HuH-7 (cell line): ENCODE results near the gene RBX1.
A peak's percentile ranks its signal among the peaks of the same experiment; 100 is the strongest.
"Not testable (repeated sequence)": the region's sequence is repeated elsewhere in the genome, so short reads cannot be mapped to it uniquely, and the experiment has no call there.

Experiments
- DNase-seq: peaks from one replicate; pipeline ENCODE4 v3.0.0; 2011; ENCODE audit warnings: low spot score

RBX1 gene

DNA sequence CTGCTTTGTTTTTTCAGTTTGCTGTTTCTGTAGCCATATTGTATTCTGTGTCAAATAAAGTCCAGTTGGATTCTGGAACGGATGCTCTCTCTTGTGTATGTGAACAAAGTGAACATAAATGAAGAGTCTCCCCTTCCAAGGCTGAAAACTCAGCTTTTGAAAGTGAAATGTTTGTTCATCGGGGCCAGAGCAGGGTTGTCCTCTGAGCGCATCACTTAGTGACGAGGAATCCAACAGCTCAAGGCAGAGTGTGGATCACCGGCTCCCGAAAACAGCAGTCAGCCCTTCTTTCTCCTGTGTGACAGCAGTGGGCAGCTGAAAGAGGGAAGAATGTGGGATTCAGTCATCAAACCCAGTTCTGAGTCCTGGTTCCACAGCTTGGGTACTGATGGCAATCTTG, 21.4 kb downstream of the RBX1 start:
- no peak for DNase-seq

GRCh38 chr22:40973144-40973543, 22.0 kb downstream of the RBX1 start:
- no peak for DNase-seq

- DNase-seq = no peak
Observed at GRCh38 chr22:40975366-40975765, 24.2 kb downstream of the RBX1 start.

DNA sequence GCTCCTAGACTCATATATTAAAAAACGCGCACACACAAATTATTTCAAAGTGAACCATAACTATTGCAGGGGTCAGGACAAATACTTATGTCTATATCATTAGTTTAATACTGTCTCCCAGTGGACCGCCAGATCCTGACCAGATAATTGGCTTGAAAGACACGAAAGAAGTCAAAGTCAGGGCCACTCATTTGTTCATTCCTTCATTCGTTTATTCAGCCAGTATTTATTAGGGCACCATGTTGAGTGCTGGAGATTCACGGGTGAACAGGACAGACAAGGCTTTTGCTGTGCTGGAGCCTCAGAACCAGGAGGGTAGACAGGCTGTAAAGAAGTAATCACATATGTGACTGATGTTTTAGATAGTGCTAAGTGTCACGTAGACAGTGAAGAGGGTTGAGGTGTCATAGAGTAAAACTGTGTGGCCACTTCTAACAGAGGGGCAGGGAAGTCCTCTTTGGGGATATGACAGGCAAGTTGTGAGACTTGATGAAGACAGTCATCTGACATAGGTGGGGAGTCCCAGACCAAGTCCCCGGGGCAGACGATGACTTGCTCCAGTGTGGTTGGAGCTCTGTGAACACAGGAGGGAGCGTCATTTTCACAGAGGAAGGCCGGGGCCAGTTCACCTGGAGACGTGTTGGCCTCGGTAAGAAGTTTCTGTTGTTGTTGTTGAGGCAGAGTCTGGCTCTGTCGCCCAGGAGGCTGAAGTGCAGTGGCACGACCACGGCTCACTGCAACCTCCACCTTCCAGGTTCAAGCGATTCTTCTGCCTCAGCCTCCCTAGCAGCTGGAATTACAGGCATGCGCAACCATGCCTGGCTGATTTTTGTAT, 25.9 kb downstream of the RBX1 start:
- no peak for DNase-seq

- DNase-seq = no peak
Observed at GRCh38 chr22:40979198-40979597, 28.0 kb downstream of the RBX1 start.

DNA sequence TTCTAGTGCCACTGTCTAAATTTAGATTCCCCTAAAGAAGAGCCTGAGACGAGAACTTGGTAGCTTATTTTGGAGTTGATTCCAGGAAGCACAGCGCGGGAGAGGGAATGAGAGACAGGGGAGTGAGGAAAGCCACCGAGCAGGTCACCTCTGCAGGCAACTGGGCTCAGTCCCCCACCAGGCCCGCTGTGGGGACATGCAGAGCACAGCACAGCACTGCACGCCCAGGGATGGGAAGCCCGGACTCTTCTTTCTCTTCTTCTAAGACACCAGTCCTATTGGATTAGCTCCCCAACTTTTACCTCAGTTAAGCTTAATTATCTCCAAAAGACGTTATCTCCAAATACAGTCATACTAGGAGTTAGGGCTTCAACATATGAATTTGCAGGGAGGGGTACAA, 28.7 kb downstream of the RBX1 start:
- DNase-seq = no peak

GRCh38 chr22:40982482-40983385, 31.6 kb downstream of the RBX1 start:
- no peak for DNase-seq

DNA sequence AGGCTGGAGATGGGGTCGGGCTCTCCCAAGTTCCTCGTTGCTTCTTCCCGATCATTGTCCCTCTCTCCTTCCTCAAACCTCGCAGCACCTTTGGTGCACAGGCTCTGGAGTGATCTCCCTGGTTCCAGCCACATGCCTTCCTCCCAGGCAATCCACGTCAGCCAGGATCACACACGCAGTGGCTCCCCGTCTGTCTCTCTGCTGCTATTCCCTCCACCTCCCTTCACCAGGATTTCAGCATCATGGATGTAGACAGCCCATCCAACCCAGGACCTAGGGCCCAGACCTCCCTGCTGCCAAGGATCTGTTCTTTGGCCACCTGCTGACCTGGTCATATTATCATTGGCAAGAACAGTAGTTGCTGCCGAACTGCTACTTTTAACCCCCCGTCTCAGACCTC, 40.1 kb downstream of the RBX1 start:
- DNase-seq = no peak

DNA sequence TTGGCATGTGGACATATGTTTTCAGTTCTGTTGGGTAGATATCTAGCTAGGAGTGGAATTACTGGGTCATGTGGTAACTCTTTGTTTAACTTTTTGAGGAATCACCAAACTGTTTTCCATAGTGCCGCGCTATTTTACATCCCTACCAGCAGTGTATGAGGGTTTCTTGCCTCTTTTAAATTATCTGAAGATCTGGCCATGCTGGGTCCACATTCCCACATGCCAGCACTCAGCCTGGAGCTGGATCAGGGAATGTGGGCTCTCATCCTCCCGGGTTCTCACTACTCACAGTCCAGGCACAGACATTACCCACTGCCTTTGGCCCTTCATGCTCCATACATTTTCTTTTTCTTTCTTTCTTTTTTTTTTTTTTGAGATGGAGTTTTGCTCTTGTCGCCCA, 44.6 kb downstream of the RBX1 start:
- DNase-seq = no peak

GRCh38 chr22:40997520-40997919, 46.3 kb downstream of the RBX1 start:
- no peak for DNase-seq

GRCh38 chr22:41000040-41000565, 48.9 kb downstream of the RBX1 start:
- no peak for DNase-seq

GRCh38 chr22:41000941-41001721, 50.0 kb downstream of the RBX1 start:
- no peak for DNase-seq

GRCh38 chr22:41001722-41002122, 50.5 kb downstream of the RBX1 start:
- no peak for DNase-seq

DNA sequence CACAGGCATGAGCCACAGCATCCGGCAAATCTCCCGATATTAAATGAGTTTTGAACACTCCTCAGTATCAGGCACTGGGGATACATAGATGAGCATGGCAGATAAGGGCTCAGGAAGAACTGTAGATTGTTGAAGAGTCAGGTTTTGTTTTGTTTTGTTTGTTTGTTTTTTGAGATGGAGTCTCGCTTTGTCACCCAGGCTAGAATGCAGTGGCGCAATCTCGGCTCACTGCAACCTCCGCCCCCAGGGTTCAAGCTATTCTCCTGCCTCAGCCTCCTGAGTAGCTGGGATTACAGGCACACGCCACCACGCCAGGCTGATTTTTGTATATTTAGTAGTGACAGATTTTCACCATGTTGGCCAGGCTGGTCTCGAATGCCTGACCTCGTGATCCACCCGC, 51.2 kb downstream of the RBX1 start:
- DNase-seq = not testable (repeated sequence)

DNA sequence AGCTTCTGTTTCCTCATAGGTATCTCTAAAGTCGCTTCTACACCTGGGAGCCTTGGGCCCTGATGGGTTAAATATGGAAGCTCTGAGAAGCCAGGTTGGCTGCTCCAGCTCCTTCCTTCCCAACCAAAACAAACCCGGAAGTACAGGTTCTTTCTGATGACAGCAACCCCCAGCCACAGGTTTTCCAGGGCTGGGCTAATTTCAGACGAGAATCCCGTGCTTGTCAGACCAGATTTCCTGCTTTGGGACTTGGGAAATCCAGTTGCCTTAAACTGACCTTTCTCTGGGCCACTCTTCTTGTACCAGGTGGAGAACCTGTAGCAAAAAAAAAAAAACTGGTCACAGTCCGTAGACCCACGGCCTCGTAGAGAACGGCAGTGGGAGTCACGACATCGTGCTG, 51.9 kb downstream of the RBX1 start:
- DNase-seq = no peak

DNA sequence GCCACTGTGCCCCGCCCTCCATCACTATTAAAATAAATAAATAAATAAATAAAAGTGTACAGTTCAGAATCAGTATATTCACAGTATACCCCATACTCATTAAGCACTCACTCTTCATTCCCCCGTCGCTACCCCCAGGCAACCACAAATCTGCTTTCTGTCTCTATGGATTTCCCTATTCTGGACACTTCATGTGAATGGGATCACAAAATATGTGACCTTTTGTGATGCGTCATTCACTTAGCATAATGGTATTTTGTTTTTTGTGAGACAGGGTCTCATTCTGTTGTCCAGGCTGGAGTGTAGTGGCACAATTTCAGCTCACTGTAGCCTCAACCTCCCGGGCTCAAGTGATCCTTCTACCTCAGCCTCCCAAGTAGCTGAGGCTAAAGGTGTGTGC, 52.8 kb downstream of the RBX1 start:
- DNase-seq = no peak

DNA sequence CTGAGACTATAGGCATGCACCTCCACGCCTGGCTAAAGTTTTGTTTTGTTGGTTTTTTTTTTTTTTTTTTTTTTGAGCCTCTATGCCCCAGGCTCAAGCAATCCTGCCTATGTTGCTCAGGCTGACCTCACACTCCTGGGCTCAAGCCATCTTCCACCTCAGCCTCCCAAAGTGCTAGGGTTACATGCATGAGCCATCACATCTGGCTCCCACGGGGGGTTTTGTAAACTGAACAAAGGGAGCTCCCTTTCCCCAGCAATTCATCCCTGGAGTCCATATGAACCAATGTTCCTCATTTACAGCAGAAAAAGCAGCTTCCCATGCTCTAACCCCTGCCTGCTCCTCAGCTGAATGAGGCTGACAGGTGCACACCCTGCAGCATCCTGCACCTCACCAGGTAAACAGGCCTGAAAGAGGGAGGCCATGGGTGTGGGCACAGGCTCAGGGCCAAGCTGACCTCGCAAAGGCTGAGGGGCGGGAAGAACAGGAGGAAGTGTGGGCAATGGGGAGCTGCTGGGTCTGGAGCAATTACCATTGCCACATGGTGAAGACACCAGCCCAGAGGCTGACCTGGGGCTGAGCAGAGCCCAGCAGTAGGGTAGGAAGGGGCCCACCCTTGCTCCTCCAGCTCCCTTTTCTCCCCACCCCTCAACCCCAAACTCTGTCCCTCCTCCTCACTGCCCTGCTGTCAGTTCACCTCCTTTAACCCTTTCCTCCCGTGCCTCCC, 58.2 kb downstream of the RBX1 start:
- no peak for DNase-seq

- DNase-seq = no peak
Observed at GRCh38 chr22:41015003-41015402, 63.8 kb downstream of the RBX1 start.

GRCh38 chr22:41021061-41021612, 70.0 kb downstream of the RBX1 start:
- DNase-seq = no peak

GRCh38 chr22:41021613-41022454, 70.7 kb downstream of the RBX1 start:
- peak; percentile 67 for DNase-seq
